ENCODE results near the gene TBL3. TPM values are rescaled to one million over a fixed set of nuclear protein-coding genes. Genes with fewer than 3 reads are reported as not detected.

TBL3 gene
- total and polyA plus RNA-seq, 3 donors from 2014 or later, result 77.1 to 109 (median 83.4) TPM

DNA sequence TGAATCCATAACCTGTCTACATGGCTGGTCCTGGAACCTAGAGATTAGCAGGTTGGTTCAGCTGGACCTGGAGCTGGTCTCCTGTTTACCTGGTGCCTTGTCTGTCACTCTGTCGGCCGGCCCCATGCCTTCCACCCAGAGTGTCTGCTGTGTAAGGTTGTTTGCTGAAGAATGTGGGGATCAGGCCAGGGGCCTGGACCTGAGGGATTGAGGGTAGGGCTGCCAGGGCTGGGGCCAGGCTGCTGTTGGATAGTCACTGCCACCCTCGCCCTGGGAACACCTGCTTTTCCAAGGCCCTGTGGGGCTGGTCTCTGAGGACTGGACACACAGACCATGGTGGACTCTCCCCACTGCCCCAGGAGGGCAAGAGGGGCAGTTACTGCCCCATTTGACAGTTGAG, 56.3 kb downstream of the TBL3 start:
- TF ChIP-seq POLR2A (IDR thresholded peaks at IDR 0.05), result no peak
- TF ChIP-seq, protein P1, sequence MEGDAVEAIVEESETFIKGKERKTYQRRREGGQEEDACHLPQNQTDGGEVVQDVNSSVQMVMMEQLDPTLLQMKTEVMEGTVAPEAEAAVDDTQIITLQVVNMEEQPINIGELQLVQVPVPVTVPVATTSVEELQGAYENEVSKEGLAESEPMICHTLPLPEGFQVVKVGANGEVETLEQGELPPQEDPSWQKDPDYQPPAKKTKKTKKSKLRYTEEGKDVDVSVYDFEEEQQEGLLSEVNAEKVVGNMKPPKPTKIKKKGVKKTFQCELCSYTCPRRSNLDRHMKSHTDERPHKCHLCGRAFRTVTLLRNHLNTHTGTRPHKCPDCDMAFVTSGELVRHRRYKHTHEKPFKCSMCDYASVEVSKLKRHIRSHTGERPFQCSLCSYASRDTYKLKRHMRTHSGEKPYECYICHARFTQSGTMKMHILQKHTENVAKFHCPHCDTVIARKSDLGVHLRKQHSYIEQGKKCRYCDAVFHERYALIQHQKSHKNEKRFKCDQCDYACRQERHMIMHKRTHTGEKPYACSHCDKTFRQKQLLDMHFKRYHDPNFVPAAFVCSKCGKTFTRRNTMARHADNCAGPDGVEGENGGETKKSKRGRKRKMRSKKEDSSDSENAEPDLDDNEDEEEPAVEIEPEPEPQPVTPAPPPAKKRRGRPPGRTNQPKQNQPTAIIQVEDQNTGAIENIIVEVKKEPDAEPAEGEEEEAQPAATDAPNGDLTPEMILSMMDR (IDR thresholded peaks at IDR 0.05), result no peak
- H3K36me3 ChIP-seq (ENCODE audit: low read depth, missing control alignments), result no peaks in the 10 kb centered on the region
- H3K4me3 ChIP-seq, result no peak overlapping the region
- intact Hi-C loops (cut with DNase I; ENCODE audit: low total_unique reads), result loop anchor here (5.0 to 10.0 kb wide), 2 partner anchors 57 to 114 kb away; no protein-coding TSS in a partner anchor
- H3K4me1 ChIP-seq, result peaks cover 25% of the 10 kb centered on the region
- no peak for DNase-seq
- H3K27ac ChIP-seq, result peak overlapping the region in 1 of 2 donors; percentile 64
- H3K9me3 ChIP-seq, result no peaks in the 10 kb centered on the region
- H3K27me3 ChIP-seq, result no peaks in the 10 kb centered on the region
- WGBS, 2 donors, result 73 to 92% methylated on average over 2 to 3 of the region's 3 CpGs

DNA sequence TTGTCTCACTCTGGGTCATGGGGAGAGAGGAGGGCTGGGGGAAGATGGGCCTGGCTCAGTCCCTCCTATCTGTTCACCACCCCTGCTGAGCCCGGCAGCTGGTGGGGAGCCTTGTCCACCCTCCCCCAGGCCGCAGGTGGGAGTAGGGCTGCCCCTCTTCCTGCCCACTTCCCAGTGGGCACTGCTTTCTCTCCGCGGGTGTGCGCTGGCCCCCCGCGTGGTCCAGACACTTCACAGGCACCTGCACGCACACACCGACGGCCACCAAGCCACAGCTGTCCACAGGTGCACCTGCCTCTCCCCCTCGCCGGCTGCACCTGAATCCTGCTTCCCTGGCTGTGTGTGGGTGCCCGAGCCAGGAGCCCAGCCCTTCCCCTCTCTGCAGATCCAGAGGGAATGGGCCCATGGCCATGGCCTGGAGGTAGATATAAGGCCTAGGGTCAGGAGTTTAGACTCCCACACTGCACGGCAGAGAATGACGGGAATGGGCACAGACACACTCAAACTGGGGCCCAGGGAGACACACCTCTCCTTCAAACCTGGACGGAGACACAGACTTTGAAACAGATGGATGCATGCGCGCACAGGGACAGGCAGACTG, 56.9 kb downstream of the TBL3 start:
- peak overlapping the region in 1 of 2 donors; percentile 64 for H3K27ac ChIP-seq
- no peaks in the 10 kb centered on the region for H3K36me3 ChIP-seq (ENCODE audit: low read depth, missing control alignments)
- no peak for TF ChIP-seq POLR2A (IDR thresholded peaks at IDR 0.05)
- TF ChIP-seq, protein P1 (IDR thresholded peaks at IDR 0.05), result no peak
- H3K4me3 ChIP-seq, result no peak overlapping the region
- DNase-seq, result no peak
- intact Hi-C loops (cut with DNase I; ENCODE audit: low total_unique reads), result loop anchor here (5.0 to 10.0 kb wide), 2 partner anchors 56 to 114 kb away; no protein-coding TSS in a partner anchor
- peaks cover 27% of the 10 kb centered on the region for H3K4me1 ChIP-seq
- 77 to 89% methylated on average over 18 of the region's 18 CpGs for WGBS, 2 donors
- no peaks in the 10 kb centered on the region for H3K9me3 ChIP-seq
- H3K27me3 ChIP-seq, result no peaks in the 10 kb centered on the region

DNA sequence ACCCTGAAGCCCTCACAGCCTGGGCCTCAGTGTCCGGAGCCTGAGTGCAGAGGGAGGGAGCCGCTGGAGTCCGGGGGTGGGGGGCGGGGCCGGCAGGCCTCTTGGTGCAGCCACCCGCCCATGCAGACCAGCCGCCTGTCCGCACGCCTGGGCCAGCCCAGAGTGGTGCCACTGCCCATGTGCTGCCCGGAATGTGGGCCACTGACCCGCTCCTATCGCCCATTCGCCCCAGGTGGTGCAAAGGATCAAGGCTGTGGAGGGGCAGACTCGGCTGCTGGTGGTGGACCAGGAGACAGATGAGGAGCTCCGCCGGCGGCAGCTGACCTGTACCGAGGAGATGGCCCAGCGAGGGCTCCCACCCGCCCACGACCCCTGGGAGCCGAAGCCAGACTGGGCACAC, 57.5 kb downstream of the TBL3 start:
- intact Hi-C loops (cut with DNase I; ENCODE audit: low total_unique reads), result loop anchor here (5.0 to 10.0 kb wide), 2 partner anchors 55 to 113 kb away; no protein-coding TSS in a partner anchor
- Histone ChIP-seq H3K9me3 (no peaks in the 10 kb centered on the region), H3K4me1 (peaks cover 25% of the 10 kb centered on the region), H3K27me3 (no peaks in the 10 kb centered on the region), H3K27ac (peak overlapping the region in 1 of 2 donors; percentile 36), H3K36me3 (ENCODE audit: low read depth, missing control alignments) (no peaks in the 10 kb centered on the region), H3K4me3 (no peak overlapping the region)
- 70 to 80% methylated on average over 1 to 22 of the region's 22 CpGs for WGBS, 2 donors
- TF ChIP-seq, protein P1 (IDR thresholded peaks at IDR 0.05), result no peak
- TF ChIP-seq POLR2A (IDR thresholded peaks at IDR 0.05), result no peak
- DNase-seq, result no peak

DNA sequence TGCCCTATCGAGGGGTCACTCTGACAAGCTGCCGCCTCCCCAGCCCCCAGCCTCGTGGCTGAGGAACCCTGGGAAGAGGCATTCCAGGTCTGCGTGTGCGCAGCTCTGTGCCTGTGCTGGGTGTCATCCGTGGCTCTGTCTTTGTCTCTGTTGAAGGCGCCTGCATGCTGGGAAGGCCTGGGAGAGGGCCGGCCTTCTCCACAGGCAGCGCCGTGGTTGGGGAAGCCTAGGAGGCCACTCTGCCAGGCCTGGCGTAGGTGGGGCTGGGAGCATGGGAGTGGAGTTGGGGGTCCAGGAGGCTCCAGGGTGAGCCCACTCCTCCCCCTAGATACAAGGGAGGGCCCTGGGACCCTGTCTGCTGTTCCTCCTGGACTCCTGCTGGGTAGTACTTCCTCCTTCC, 58.2 kb downstream of the TBL3 start:
- Histone ChIP-seq H3K4me3 (no peak overlapping the region), H3K9me3 (no peaks in the 10 kb centered on the region), H3K36me3 (ENCODE audit: low read depth, missing control alignments) (no peaks in the 10 kb centered on the region), H3K27me3 (no peaks in the 10 kb centered on the region), H3K27ac (peak overlapping the region in 1 of 2 donors; percentile 36), H3K4me1 (peaks cover 30% of the 10 kb centered on the region)
- intact Hi-C loops (cut with DNase I; ENCODE audit: low total_unique reads), result no loop called here
- TF ChIP-seq, protein P1 (IDR thresholded peaks at IDR 0.05), result no peak
- no peak for TF ChIP-seq POLR2A (IDR thresholded peaks at IDR 0.05)
- DNase-seq, result no peak
- 92 to 100% methylated on average over 1 to 11 of the region's 11 CpGs for WGBS, 2 donors
